Ishikawa (cell line): Measurements from ENCODE around the gene PTPRN2.

Source experiments
- CEBPB ChIP-seq: IDR thresholded peaks from 2 replicates; pipeline ENCODE4 v1.6.1; 2012
- CREB1 ChIP-seq: IDR thresholded peaks from 2 replicates; pipeline ENCODE4 v1.6.1; 2012; ENCODE audit warnings: low read depth
- EGR1 ChIP-seq: IDR thresholded peaks from 2 replicates; pipeline ENCODE4 v1.6.1; 2012
- EP300 ChIP-seq: IDR thresholded peaks from 2 replicates; pipeline ENCODE4 v1.6.1; 2012; ENCODE audit warnings: borderline replicate concordance
- FOXM1 ChIP-seq: IDR thresholded peaks from 2 replicates; pipeline ENCODE4 v1.6.1; 2012; ENCODE audit warnings: low read depth, borderline replicate concordance
- MAX ChIP-seq: IDR thresholded peaks from 2 replicates; pipeline ENCODE4 v1.6.1; 2012
- NFIC ChIP-seq: IDR thresholded peaks from 2 replicates; pipeline ENCODE4 v1.6.1; 2012
- RAD21 ChIP-seq: IDR thresholded peaks from 2 replicates; pipeline ENCODE4 v1.6.1; 2012; ENCODE audit warnings: low read depth
- TAF1 ChIP-seq: IDR thresholded peaks from 2 replicates; pipeline ENCODE4 v1.6.1; 2012; ENCODE audit warnings: low read depth, mild to moderate bottlenecking
- TCF12 ChIP-seq: IDR thresholded peaks from 2 replicates; pipeline ENCODE4 v1.6.1; 2012; ENCODE audit warnings: low read depth
- TEAD4 ChIP-seq: IDR thresholded peaks from 2 replicates; pipeline ENCODE4 v1.6.1; 2012
- USF1 ChIP-seq: IDR thresholded peaks from 2 replicates; pipeline ENCODE4 v1.6.1; 2012
- YY1 ChIP-seq: IDR thresholded peaks from 2 replicates; pipeline ENCODE4 v1.6.1; 2012; ENCODE audit warnings: low read depth
- ZBTB7A ChIP-seq: IDR thresholded peaks from 2 replicates; pipeline ENCODE4 v1.6.1; 2012; ENCODE audit warnings: low read depth
- TF ChIP-seq, protein P1 (sequence below): IDR thresholded peaks from 2 replicates; pipeline ENCODE4 v1.6.1; 2012; ENCODE audit warnings: low read depth, mild to moderate bottlenecking

Gene PTPRN2

DNA sequence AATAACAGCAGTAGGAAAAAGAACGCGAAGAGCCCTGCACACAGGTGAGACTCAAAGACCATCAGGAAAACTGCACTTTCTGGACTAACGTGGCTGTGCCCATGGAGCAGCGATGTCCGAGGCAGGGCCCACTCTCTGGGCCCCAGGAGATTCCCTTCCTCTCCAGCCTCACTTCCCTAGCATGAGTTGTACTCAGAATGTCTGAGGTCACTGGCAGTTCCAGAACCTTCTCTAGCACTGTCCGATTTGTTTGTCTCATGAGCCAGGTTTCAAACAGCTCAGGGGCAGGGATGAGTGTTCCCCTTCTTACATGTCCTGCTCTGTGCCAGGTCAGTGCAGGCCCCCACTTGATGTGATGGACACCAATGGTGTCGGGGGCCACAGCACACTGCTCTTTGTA lies 484.2 kb downstream of the PTPRN2 start:
- TF ChIP-seq RAD21 (no peak), MAX (no peak), ZBTB7A (no peak), NFIC (no peak), TEAD4 (no peak), FOXM1 (no peak), USF1 (no peak), TCF12 (no peak), CEBPB (no peak)
- TF ChIP-seq, protein P1, sequence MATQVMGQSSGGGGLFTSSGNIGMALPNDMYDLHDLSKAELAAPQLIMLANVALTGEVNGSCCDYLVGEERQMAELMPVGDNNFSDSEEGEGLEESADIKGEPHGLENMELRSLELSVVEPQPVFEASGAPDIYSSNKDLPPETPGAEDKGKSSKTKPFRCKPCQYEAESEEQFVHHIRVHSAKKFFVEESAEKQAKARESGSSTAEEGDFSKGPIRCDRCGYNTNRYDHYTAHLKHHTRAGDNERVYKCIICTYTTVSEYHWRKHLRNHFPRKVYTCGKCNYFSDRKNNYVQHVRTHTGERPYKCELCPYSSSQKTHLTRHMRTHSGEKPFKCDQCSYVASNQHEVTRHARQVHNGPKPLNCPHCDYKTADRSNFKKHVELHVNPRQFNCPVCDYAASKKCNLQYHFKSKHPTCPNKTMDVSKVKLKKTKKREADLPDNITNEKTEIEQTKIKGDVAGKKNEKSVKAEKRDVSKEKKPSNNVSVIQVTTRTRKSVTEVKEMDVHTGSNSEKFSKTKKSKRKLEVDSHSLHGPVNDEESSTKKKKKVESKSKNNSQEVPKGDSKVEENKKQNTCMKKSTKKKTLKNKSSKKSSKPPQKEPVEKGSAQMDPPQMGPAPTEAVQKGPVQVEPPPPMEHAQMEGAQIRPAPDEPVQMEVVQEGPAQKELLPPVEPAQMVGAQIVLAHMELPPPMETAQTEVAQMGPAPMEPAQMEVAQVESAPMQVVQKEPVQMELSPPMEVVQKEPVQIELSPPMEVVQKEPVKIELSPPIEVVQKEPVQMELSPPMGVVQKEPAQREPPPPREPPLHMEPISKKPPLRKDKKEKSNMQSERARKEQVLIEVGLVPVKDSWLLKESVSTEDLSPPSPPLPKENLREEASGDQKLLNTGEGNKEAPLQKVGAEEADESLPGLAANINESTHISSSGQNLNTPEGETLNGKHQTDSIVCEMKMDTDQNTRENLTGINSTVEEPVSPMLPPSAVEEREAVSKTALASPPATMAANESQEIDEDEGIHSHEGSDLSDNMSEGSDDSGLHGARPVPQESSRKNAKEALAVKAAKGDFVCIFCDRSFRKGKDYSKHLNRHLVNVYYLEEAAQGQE, result no peak

DNA sequence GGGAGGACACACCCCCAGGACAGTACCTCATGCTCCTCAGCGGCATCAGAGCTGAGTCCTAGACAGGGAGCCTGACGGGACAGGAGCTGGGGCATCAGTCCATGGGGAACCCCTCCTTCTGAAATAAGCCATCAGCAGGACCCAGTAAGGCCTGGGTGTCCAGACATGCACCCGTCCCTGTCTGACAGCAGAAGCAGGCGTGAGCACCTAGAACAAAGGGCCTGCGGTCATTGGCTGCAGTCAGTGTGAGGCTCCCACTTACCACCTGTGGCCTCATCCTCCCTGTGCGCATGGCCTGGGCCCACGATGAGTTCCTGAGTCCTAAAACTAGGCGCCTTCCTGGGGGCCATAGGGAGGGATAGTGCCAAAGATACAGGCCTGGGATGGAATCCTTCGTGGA lies 484.7 kb downstream of the PTPRN2 start:
- TF ChIP-seq TAF1 (no peak), TCF12 (no peak), CEBPB (no peak), FOXM1 (no peak), MAX (no peak), EP300 (no peak), TEAD4 (no peak), YY1 (no peak), ZBTB7A (no peak), EGR1 (no peak), CREB1 (no peak), NFIC (no peak), RAD21 (no peak), USF1 (no peak)
- TF ChIP-seq, protein P1, result no peak

DNA sequence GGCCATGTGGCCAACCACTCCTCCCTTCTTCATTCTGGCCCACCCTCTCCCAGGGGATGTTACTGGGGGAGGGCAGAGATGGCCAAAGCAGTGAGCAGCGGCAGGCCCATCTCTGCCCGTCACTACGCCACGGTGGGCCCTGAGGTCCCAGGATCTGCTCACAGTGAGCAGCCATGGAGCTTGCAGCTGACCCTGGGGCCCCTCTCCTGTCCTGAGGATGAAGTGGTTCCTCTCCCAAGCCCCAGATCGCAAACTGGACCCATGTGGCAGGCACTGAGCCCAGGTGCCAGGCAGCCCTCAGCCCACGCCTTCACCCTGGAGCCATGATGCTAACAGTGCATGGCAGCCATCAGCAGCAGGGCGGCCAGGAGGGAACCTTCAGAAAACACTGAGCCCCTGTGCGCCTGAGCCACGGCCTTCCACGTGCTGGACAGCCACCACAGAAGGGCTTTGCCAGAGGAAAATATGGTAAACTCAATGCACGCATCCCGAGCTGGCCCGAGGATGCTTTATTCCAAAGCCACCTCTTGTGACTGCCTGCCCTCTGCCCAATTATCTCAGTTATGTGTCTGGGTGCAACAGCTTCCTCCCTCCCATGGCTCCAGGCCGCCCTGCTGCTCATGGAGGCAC lies 485.7 kb downstream of the PTPRN2 start:
- TF ChIP-seq EP300 (no peak), TEAD4 (no peak), RAD21 (no peak), MAX (no peak), TCF12 (no peak), TAF1 (no peak), CEBPB (no peak), USF1 (no peak), FOXM1 (no peak), CREB1 (no peak), ZBTB7A (no peak), YY1 (no peak)
- TF ChIP-seq, protein P1, result no peak
